ENCODE results near the gene METTL6. TPM values are rescaled to one million over a fixed set of nuclear protein-coding genes. Genes with fewer than 3 reads are reported as not detected.

The METTL6 gene
- total and polyA plus RNA-seq, 2 of the 4 experiments (the other 2 are of a cell fraction): 15.4 to 21.5 TPM

- DNase-seq (no peak), ATAC-seq (ENCODE audit: low read depth) (no peak)
- no peak overlapping the region for H3K4me3 ChIP-seq (ENCODE audit: insufficient read depth, low read depth, low read length)
- H2AFZ ChIP-seq (replicated peaks; ENCODE audit: low read length, poor library complexity): no peak overlapping the region
- no peaks in the 10 kb centered on the region for H3K36me3 ChIP-seq (ENCODE audit: control insufficient read depth, insufficient read depth, low read length)
- H4K20me1 ChIP-seq (ENCODE audit: insufficient read depth, low read length): no peaks in the 10 kb centered on the region; the same call in 1 of the 2 replicates
- no peak overlapping the region for H3K56ac ChIP-seq (ENCODE audit: extremely low read depth, insufficient read depth, low read length)
- no peak overlapping the region for H2BK15ac ChIP-seq (ENCODE audit: low read depth, low read length)
- H3K4me1 ChIP-seq (ENCODE audit: control insufficient read depth, insufficient read depth, low read length): no peaks in the 10 kb centered on the region
- H3K27ac ChIP-seq (ENCODE audit: insufficient read depth, low read length): no peak overlapping the region
- H3K4me2 ChIP-seq (ENCODE audit: low read depth, low read length): no peak overlapping the region
- no peak overlapping the region for H2AK5ac ChIP-seq (ENCODE audit: low read depth, low read length)
- no peaks in the 10 kb centered on the region; the same call in 1 of the 2 replicates for H3K9me1 ChIP-seq (ENCODE audit: insufficient read depth, low read length)
- H2BK20ac ChIP-seq (ENCODE audit: low read depth, low read length): no peak overlapping the region
- no peak overlapping the region for H3K14ac ChIP-seq (replicated peaks; ENCODE audit: low read depth, low read length)
- no peak overlapping the region for H2BK5ac ChIP-seq (ENCODE audit: low read depth, low read length, poor library complexity, severe bottlenecking)
- H3K18ac ChIP-seq (ENCODE audit: low read depth, low read length): no peak overlapping the region
- H3K4ac ChIP-seq (ENCODE audit: low read depth, low read length): no peak overlapping the region
- POLR2A ChIA-PET (ENCODE audit: unreplicated experiment): no interaction called here
- no peak overlapping the region for H3K9ac ChIP-seq (ENCODE audit: low read depth, low read length)
- in situ Hi-C loops (cut with MboI; ENCODE audit: low sequenced_read_pairs): no loop called here
- 60% methylated on average over 2 of the region's 9 CpGs; no CpG with 5 or more reads in 1 of the 2 experiments for WGBS, 2 experiments (ENCODE audit: extremely low coverage in 2 of 2, insufficient read length in 1 of 2)
- CTCF ChIA-PET: no interaction called here
- H3K79me1 ChIP-seq (ENCODE audit: low read depth in 1 of 2, low read length in 2 of 2): no peaks in the 10 kb centered on the region
- no peaks in the 10 kb centered on the region; the same call in 1 of the 2 replicates for H3K27me3 ChIP-seq (ENCODE audit: control insufficient read depth, insufficient read depth, low read length)
- no TSS peak for BruUV-seq (replicated peaks)
- dilution Hi-C loops (cut with HindIII; ENCODE audit: low sequenced_read_pairs, unreplicated experiment): no loop called here
- H4K8ac ChIP-seq (ENCODE audit: low read depth in 2 of 2, low read length in 2 of 2): no peak overlapping the region
- no peak overlapping the region for H4K91ac ChIP-seq (ENCODE audit: insufficient read depth, low read depth, low read length)
- no peak overlapping the region for H3K23ac ChIP-seq (ENCODE audit: low read depth, low read length)
- intact Hi-C loops (cut with micrococcal nuclease): no loop called here
- no peak overlapping the region for H2BK120ac ChIP-seq (ENCODE audit: low read depth, low read length)
- TF ChIP-seq RCOR1 (IDR thresholded peaks at IDR 0.05; ENCODE audit: insufficient replicate concordance, low read length) (no peak), ELK1 (IDR thresholded peaks at IDR 0.05; ENCODE audit: borderline replicate concordance, low read depth, low read length) (no peak), MAFK (IDR thresholded peaks at IDR 0.05; ENCODE audit: low read depth, low read length) (no peak), SMC3 (IDR thresholded peaks at IDR 0.05; ENCODE audit: low read depth, low read length) (no peak), BHLHE40 (IDR thresholded peaks at IDR 0.05; ENCODE audit: low read depth, low read length) (no peak), CTCF (conservative IDR thresholded peaks at IDR 0.05; ENCODE audit: low read depth, low read length) (no peak), FOS (IDR thresholded peaks at IDR 0.05; ENCODE audit: low read depth, low read length) (no peak)
- no peak overlapping the region for H2AK9ac ChIP-seq (replicated peaks; ENCODE audit: low read depth, low read length, poor library complexity)
- no peak overlapping the region for H4K5ac ChIP-seq (ENCODE audit: low read depth, low read length)
- H3K9me3 ChIP-seq (ENCODE audit: control insufficient read depth, insufficient read depth, low read length): peaks cover 2% of the 10 kb centered on the region; the same call in 1 of the 2 replicates
These were observed 26.8 kb upstream of the METTL6 start for GRCh38 chr3:15453991-15454625.
